ENCODE results near the gene RAG1. TPM values are rescaled to one million over a fixed set of nuclear protein-coding genes. Genes with fewer than 3 reads are reported as not detected.

Gene RAG1
- polyA plus RNA-seq, 1 experiment = 0.10 TPM

GRCh38 chr11:36619502-36619901 lies 51.7 kb downstream of the RAG1 start:
- no peak for TF ChIP-seq CTCF (IDR thresholded peaks at IDR 0.05; ENCODE audit: insufficient read depth, low read depth, low read length)
- DNase-seq (ENCODE audit: low read depth) = no peak
- no peak overlapping the region for H3K4me3 ChIP-seq (ENCODE audit: low read depth, low read length)
- ChIA-PET CTCF (interaction anchor here (1.3 kb wide), 1 partner anchor 55 kb away, joined by 7 read pairs; no protein-coding TSS in a partner anchor), POLR2A (no interaction called here)
- no peaks in the 10 kb centered on the region for H3K36me3 ChIP-seq (ENCODE audit: control insufficient read depth, insufficient read depth, low read length)
- H3K27me3 ChIP-seq (ENCODE audit: control insufficient read depth, insufficient read depth, low read length) = no peaks in the 10 kb centered on the region

GRCh38 chr11:36620246-36620645 lies 52.4 kb downstream of the RAG1 start:
- Histone ChIP-seq H3K36me3 (ENCODE audit: control insufficient read depth, insufficient read depth, low read length) (no peaks in the 10 kb centered on the region), H3K27me3 (ENCODE audit: control insufficient read depth, insufficient read depth, low read length) (no peaks in the 10 kb centered on the region), H3K4me3 (ENCODE audit: low read depth, low read length) (no peak overlapping the region)
- no peak for DNase-seq (ENCODE audit: low read depth)
- POLR2A ChIA-PET = no interaction called here
- CTCF ChIA-PET = interaction anchor here (1.9 kb wide), 1 partner anchor 56 kb away, joined by 7 read pairs; no protein-coding TSS in a partner anchor
- TF ChIP-seq CTCF (IDR thresholded peaks at IDR 0.05; ENCODE audit: insufficient read depth, low read depth, low read length) = no peak

- peak; percentile 54 for TF ChIP-seq CTCF (IDR thresholded peaks at IDR 0.05; ENCODE audit: insufficient read depth, low read depth, low read length)
- no peak for DNase-seq (ENCODE audit: low read depth)
- no peaks in the 10 kb centered on the region for H3K27me3 ChIP-seq (ENCODE audit: control insufficient read depth, insufficient read depth, low read length)
- CTCF ChIA-PET = interaction anchor here (0.8 to 1.4 kb wide), 3 partner anchors 50 to 59 kb away, joined by 3 to 9 read pairs (median 6); no protein-coding TSS in a partner anchor
- no peaks in the 10 kb centered on the region for H3K36me3 ChIP-seq (ENCODE audit: control insufficient read depth, insufficient read depth, low read length)
- POLR2A ChIA-PET = no interaction called here
- H3K4me3 ChIP-seq (ENCODE audit: low read depth, low read length) = no peak overlapping the region
These were observed 54.8 kb downstream of the RAG1 start for GRCh38 chr11:36622431-36623136.

GRCh38 chr11:36623494-36623893 lies 55.7 kb downstream of the RAG1 start:
- Histone ChIP-seq H3K36me3 (ENCODE audit: control insufficient read depth, insufficient read depth, low read length) (no peaks in the 10 kb centered on the region), H3K27me3 (ENCODE audit: control insufficient read depth, insufficient read depth, low read length) (no peaks in the 10 kb centered on the region), H3K4me3 (ENCODE audit: low read depth, low read length) (no peak overlapping the region)
- ChIA-PET POLR2A (no interaction called here), CTCF (interaction anchor here (0.7 to 1.4 kb wide), 5 partner anchors 45 to 118 kb away, joined by 3 to 9 read pairs (median 3); no protein-coding TSS in a partner anchor)
- DNase-seq (ENCODE audit: low read depth) = no peak
- no peak for TF ChIP-seq CTCF (IDR thresholded peaks at IDR 0.05; ENCODE audit: insufficient read depth, low read depth, low read length)

GRCh38 chr11:36627006-36627405 lies 59.2 kb downstream of the RAG1 start:
- DNase-seq (ENCODE audit: low read depth) = no peak
- ChIA-PET CTCF (interaction anchor here (1.4 kb wide), 1 partner anchor 63 kb away, joined by 5 read pairs; no protein-coding TSS in a partner anchor), POLR2A (no interaction called here)
- no peak overlapping the region for H3K4me3 ChIP-seq (ENCODE audit: low read depth, low read length)
- H3K27me3 ChIP-seq (ENCODE audit: control insufficient read depth, insufficient read depth, low read length) = no peaks in the 10 kb centered on the region
- no peak for TF ChIP-seq CTCF (IDR thresholded peaks at IDR 0.05; ENCODE audit: insufficient read depth, low read depth, low read length)
- H3K36me3 ChIP-seq (ENCODE audit: control insufficient read depth, insufficient read depth, low read length) = no peaks in the 10 kb centered on the region

Measured in BJ (cell line).